RWPE1 (cell line): ENCODE results near the gene TERT.

Experiments
- CTCF ChIA-PET: fragments of 350-600 bp; sonication (Branson Sonifier 250); formaldehyde crosslinking; extraction: SDS; loops from one replicate; lab custom pipeline; 2021; lab: Yijun Ruan, JAX
- POLR2A ChIA-PET: fragments of 400-600 bp; formaldehyde crosslinking; extraction: SDS; loops from one replicate; lab custom pipeline; 2020; ENCODE audit warnings: antibody characterized with exemption; ENCODE audit not compliant: low non-redundant PET; lab: Yijun Ruan, JAX
- DNase-seq: peaks from one replicate; pipeline ENCODE4 v3.0.0; 2012; ENCODE audit warnings: low spot score
- H3K27ac ChIP-seq: fragments of 450-650 bp; 2 replicates; pipeline ENCODE4 v1.5.1; 2017
- CTCF ChIP-seq: fragments of 450-650 bp; conservative IDR thresholded peaks from 2 replicates; pipeline ENCODE4 v1.5.1; 2017; ENCODE audit warnings: low read depth, mild to moderate bottlenecking

Gene TERT

DNA sequence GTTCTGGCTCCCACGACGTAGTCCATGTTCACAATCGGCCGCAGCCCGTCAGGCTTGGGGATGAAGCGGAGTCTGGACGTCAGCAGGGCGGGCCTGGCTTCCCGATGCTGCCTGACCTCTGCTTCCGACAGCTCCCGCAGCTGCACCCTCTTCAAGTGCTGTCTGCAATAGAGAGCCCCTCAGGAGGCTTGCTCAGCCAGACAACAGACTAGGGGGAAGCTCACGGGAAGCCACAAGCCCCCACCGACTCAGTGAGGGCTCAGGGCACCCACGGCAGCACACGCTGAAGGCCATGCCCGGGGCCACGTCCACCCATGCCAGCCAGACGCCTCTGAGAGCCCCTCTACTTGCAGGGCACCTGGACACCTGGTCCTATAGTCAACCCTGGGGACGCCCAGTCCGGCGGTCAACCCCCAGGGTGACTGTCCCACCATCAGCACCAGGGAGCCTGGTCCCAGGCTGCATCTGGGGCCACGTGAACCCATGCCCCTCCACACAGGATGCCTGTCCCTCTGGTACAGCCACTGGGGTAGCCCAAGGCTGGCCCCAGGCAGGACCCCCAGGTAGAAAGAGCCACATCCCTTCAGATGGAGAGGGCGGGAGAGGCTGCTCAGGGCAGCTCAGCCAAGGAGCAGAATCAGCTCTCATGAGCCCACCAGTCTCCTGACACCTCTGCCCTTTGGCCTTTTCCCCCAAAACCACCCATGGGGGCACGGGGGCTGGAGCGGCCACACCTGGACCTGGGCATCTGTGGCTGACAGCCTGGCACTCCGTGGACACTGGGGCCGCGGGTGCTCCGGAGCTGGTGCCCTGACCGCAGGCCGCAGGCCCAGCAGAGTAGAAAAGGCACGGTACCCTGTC, 14.5 kb downstream of the TERT start:
- H3K27ac ChIP-seq: no peak overlapping the region
- DNase-seq: no peak
- TF ChIP-seq CTCF: no peak
- POLR2A ChIA-PET: no interaction called here
- CTCF ChIA-PET: no interaction called here

DNA sequence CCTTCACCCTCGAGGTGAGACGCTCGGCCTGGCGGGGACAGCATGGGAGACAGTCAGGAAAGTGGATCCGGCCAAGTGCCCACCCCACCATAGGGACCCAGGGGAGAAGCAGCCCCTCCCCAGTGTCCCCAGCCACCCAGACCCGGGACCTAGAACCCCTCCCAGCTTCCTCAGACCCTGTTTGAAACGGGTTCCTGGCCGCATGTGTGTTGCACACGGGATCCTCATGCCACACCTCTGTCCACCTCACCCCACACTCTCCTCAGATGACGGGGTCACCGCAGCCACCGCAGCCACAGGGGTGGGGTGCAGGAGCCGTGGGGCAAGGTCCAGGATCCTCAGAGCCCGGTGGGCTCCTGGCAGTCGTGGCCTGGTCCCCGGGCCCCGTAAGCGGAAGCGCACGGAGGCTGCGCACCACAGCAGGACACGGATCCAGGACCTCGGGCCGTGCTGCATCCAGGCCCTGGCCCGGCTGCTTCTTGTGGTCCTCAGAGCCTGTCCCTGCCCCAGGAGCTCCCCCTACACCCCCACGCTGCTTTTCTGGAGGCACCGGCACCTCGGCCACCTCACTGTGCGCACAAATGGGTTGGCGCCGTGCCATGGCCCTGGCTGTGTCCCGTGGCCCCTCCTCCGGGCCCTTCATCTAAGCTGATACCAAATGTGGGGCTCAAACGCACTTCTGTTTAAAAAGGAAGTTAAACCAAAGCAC, 15.3 kb downstream of the TERT start:
- no peak for TF ChIP-seq CTCF
- DNase-seq: no peak
- ChIA-PET CTCF (no interaction called here), POLR2A (no interaction called here)
- no peak overlapping the region for H3K27ac ChIP-seq

DNA sequence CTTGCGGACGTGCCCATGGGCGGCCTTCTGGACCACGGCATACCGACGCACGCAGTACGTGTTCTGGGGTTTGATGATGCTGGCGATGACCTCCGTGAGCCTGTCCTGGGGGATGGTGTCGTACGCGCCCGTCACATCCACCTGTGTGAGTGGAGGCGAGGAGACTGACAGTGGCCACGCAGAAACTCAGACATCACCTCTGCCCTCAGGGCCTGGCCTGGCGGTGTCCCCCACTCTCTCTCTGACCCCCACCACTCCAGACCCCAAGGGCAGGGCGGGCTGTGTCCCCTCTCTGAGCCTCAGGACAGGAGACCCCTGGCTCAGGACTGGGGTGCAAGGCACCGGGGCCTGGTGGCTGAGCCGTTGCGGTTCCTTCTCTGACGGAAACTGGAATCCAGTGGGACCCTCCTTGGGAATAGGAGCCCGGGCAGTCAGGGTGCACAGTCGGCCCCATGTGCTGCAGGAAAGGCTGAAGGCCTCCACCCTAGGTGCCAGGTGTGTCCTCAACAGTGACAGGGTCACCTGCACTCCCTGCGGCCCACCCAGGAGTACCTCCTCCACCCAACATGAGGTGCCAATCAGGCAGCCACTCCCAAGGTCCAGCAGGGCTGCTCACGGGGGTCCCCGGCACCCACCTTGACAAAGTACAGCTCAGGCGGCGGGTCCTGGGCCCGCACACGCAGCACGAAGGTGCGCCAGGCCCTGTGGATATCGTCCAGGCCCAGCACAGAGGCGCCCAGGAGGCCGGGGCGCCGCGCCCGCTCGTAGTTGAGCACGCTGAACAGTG, 16.0 kb downstream of the TERT start:
- ChIA-PET CTCF (no interaction called here), POLR2A (no interaction called here)
- DNase-seq: no peak
- no peak overlapping the region for H3K27ac ChIP-seq
- TF ChIP-seq CTCF: no peak

DNA sequence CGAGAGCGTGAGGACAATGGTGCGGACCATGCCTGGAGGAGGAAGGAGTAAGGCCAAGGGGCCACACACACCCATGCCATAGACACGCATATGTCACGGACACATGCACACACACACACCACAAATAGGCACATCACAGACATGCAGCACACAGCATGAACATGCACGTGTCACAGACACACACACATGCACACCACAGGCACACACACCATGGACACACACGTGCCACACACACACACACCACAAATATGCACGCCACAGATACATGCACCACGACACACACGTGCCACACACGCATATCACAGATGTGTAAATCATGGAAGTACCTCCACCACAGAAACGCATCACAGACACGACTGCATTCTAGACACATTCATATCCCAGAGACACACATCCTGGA, 16.7 kb downstream of the TERT start:
- CTCF ChIA-PET: no interaction called here
- TF ChIP-seq CTCF: no peak
- H3K27ac ChIP-seq: no peak overlapping the region
- DNase-seq: no peak
- POLR2A ChIA-PET: no interaction called here

DNA sequence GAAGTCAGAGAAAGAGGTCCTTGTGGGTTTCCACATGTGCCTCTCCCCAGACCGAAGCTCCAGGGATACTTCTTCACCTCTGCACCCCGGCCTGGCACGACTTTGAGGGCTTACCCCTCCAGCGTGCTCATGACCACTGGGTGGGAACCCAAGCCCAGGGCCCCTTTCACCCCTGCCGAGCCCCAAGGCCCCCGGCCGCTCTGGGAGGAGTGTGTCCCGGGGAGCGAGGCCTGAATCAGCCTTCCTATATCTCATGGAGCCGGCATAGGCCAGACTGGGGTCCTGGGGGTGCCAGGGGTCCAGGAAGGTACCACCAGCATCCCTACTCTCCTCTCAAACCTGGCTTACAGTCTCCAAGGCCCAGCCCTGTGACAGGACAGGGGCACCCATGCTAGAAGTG, 17.1 kb downstream of the TERT start:
- TF ChIP-seq CTCF: no peak
- CTCF ChIA-PET: no interaction called here
- POLR2A ChIA-PET: no interaction called here
- H3K27ac ChIP-seq: no peak overlapping the region
- DNase-seq: no peak

DNA sequence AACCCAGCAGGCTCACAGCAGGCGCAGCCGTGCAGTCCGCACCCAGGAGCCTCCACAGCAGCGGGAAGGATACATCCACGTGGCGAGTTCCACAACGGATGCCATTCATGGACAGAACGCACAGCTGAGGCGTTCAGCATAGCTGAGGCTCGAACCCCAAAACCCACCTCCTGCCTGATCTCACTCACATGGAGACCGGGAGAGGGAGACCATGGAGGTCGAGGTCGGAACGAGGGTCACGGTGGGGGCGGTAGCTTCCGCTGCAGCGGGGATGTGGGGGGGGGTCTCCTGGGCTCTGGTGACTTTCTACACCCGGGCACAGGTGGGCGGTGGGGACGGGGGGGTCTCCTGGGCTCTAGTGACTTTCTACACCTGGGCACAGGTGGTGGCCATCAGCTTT, 17.5 kb downstream of the TERT start:
- POLR2A ChIA-PET: no interaction called here
- no peak for DNase-seq

More for the DNA sequence above, 17.5 kb downstream of the TERT start:
- CTCF ChIA-PET: no interaction called here
- no peak for TF ChIP-seq CTCF
- H3K27ac ChIP-seq: no peak overlapping the region
